ENCODE results near the gene GPR176.

Gene GPR176, protein sequence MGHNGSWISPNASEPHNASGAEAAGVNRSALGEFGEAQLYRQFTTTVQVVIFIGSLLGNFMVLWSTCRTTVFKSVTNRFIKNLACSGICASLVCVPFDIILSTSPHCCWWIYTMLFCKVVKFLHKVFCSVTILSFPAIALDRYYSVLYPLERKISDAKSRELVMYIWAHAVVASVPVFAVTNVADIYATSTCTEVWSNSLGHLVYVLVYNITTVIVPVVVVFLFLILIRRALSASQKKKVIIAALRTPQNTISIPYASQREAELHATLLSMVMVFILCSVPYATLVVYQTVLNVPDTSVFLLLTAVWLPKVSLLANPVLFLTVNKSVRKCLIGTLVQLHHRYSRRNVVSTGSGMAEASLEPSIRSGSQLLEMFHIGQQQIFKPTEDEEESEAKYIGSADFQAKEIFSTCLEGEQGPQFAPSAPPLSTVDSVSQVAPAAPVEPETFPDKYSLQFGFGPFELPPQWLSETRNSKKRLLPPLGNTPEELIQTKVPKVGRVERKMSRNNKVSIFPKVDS

DNA sequence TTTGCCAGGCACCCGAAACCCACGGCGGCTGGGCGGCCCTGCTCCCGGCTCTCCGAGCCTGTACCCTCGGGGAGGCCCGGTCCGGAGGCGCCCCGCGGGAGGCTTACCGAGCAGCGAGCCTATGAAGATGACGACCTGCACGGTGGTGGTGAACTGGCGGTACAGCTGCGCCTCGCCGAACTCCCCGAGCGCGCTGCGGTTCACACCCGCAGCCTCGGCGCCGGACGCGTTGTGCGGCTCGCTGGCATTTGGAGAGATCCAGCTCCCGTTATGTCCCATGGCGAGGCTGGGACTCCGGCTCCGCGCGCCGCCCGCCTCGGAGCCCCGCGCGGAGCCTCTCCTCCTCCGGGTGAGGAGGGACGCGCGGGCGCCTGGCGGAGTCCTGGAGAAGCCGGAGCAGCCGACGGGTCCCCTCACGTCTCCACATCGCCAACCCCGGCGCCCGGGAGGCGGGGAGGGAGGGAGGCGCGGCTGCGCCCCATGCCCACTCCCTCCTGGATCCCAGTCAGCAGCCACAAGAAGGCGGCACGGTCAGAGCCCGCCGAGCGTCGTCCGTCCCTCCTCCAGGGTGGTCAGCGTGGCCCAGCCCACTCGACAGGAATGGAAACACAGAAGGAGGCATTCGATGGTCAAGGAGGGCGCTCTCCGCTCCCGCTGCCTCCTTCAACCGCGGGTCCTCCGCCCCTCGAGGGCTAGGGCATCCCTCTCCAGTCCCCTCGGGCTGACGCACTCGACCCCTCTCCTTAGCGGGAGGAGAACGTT lies at the start of gene GPR176:
GPR176 (minus strand) TSS at position 519 of the 762 bp plus-strand sequence; CDS start at position 279, 240 bp downstream.
- H3K27me3 Mint-ChIP-seq = peaks cover 15% of the 10 kb centered on the region
- peaks cover 2% of the 10 kb centered on the region for H3K36me3 Mint-ChIP-seq
- H3K4me1 Mint-ChIP-seq = peaks cover 18% of the 10 kb centered on the region
- peak within 1 kb of the TSS; percentile 92 for H3K27ac Mint-ChIP-seq
- peak within 1 kb of the TSS; percentile 90 for H3K4me3 Mint-ChIP-seq
- peaks cover 7% of the 10 kb centered on the region for H3K9me3 Mint-ChIP-seq

GRCh38 chr15:39969002-39969394 lies 48.9 kb upstream of the GPR176 start:
- H3K36me3 Mint-ChIP-seq = peaks cover 24% of the 10 kb centered on the region
- no peaks in the 10 kb centered on the region for H3K27me3 Mint-ChIP-seq
- no peak overlapping the region for H3K4me3 Mint-ChIP-seq
- H3K27ac Mint-ChIP-seq = no peak overlapping the region
- no peaks in the 10 kb centered on the region for H3K4me1 Mint-ChIP-seq
- no peaks in the 10 kb centered on the region for H3K9me3 Mint-ChIP-seq

- H3K27me3 Mint-ChIP-seq = no peaks in the 10 kb centered on the region
- no peak overlapping the region for H3K27ac Mint-ChIP-seq
- no peak overlapping the region for H3K4me3 Mint-ChIP-seq
- no peaks in the 10 kb centered on the region for H3K9me3 Mint-ChIP-seq
- no peaks in the 10 kb centered on the region for H3K4me1 Mint-ChIP-seq
- peaks cover 26% of the 10 kb centered on the region for H3K36me3 Mint-ChIP-seq
Observed at GRCh38 chr15:39968273-39969001, 48.4 kb upstream of the GPR176 start.

DNA sequence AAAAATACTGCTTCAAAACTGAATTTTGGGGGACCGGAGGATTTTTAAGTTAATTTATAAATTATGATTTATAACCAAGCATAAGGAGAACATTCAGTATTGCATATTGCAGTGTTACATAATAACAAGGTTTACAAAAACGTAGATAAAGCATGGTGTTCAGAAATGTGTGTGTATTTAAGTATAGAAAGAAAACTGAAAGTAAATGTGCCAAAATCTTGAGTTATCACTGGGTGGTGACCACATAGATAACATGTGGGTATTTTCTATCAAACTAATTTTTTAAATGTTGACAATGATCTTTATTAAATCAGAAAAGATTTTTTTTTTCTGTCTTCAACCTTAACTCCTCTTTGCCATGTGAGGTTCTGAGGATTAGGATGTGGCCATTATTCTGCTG lies 46.5 kb upstream of the GPR176 start:
- H3K27ac Mint-ChIP-seq = no peak overlapping the region
- H3K27me3 Mint-ChIP-seq = no peaks in the 10 kb centered on the region
- no peak overlapping the region for H3K4me3 Mint-ChIP-seq
- H3K4me1 Mint-ChIP-seq = no peaks in the 10 kb centered on the region
- H3K36me3 Mint-ChIP-seq = peaks cover 28% of the 10 kb centered on the region
- no peaks in the 10 kb centered on the region for H3K9me3 Mint-ChIP-seq

- no peaks in the 10 kb centered on the region for H3K27me3 Mint-ChIP-seq
- H3K27ac Mint-ChIP-seq = no peak overlapping the region
- peaks cover 22% of the 10 kb centered on the region for H3K36me3 Mint-ChIP-seq
- H3K4me1 Mint-ChIP-seq = no peaks in the 10 kb centered on the region
- no peaks in the 10 kb centered on the region for H3K9me3 Mint-ChIP-seq
- H3K4me3 Mint-ChIP-seq = no peak overlapping the region
Observed at GRCh38 chr15:39963786-39964185, 43.7 kb upstream of the GPR176 start.

GRCh38 chr15:39961051-39961450 lies 41.0 kb upstream of the GPR176 start:
- H3K4me1 Mint-ChIP-seq = no peaks in the 10 kb centered on the region
- H3K36me3 Mint-ChIP-seq = peaks cover 15% of the 10 kb centered on the region
- no peaks in the 10 kb centered on the region for H3K27me3 Mint-ChIP-seq
- H3K9me3 Mint-ChIP-seq = no peaks in the 10 kb centered on the region
- H3K27ac Mint-ChIP-seq = no peak overlapping the region
- H3K4me3 Mint-ChIP-seq = no peak overlapping the region

DNA sequence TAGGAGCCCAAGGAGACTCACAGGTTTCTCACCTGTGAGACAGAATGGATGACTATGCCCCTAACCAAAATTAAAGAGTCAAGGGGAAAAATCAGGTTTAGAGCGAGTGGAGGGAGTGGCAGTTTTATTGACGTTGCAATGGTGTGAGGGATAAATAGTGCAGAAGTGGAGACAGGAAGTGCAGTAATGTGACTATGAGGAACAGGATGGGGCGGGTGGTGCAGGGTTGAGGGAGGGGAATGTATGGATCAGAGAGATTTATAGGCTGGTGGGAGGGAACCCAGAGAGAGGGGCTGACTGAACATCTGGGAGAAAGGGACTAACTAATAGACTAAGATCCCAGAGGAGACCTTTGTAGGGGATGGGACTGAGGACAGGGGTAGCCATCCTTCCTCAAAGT lies 40.3 kb upstream of the GPR176 start:
- H3K4me3 Mint-ChIP-seq = no peak overlapping the region
- no peaks in the 10 kb centered on the region for H3K4me1 Mint-ChIP-seq
- H3K9me3 Mint-ChIP-seq = no peaks in the 10 kb centered on the region
- H3K27me3 Mint-ChIP-seq = no peaks in the 10 kb centered on the region
- peaks cover 12% of the 10 kb centered on the region for H3K36me3 Mint-ChIP-seq
- H3K27ac Mint-ChIP-seq = no peak overlapping the region

DNA sequence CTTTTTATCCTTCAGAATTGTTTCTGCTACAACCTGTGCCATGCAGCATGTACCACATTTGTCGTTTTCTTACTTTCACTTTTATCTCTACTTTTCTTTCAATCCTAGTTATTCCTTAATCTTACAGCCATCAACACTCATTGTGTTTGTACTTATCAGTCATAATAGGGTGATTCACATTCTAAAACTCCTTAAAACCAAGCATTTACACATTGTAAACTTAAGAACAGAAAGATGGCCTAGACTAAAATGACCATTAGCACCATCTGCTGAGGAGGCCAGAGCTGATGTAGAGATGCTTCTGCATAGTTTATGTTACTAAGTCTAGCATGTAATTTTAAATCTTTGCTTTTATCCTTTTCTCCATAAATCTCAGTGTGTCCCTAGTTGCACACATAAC lies 39.3 kb upstream of the GPR176 start:
- Mint-ChIP-seq H3K4me3 (no peak overlapping the region), H3K36me3 (peaks cover 11% of the 10 kb centered on the region), H3K27ac (no peak overlapping the region), H3K4me1 (no peaks in the 10 kb centered on the region), H3K27me3 (no peaks in the 10 kb centered on the region), H3K9me3 (no peaks in the 10 kb centered on the region)

GRCh38 chr15:39957481-39957880 lies 37.4 kb upstream of the GPR176 start:
- Mint-ChIP-seq H3K9me3 (no peaks in the 10 kb centered on the region), H3K4me1 (no peaks in the 10 kb centered on the region), H3K4me3 (no peak overlapping the region), H3K27me3 (no peaks in the 10 kb centered on the region), H3K27ac (no peak overlapping the region), H3K36me3 (peaks cover 9% of the 10 kb centered on the region)

GRCh38 chr15:39953521-39953920 lies 33.5 kb upstream of the GPR176 start:
- Mint-ChIP-seq H3K27ac (no peak overlapping the region), H3K27me3 (no peaks in the 10 kb centered on the region), H3K36me3 (peaks cover 19% of the 10 kb centered on the region), H3K4me3 (no peak overlapping the region), H3K9me3 (no peaks in the 10 kb centered on the region), H3K4me1 (no peaks in the 10 kb centered on the region)

DNA sequence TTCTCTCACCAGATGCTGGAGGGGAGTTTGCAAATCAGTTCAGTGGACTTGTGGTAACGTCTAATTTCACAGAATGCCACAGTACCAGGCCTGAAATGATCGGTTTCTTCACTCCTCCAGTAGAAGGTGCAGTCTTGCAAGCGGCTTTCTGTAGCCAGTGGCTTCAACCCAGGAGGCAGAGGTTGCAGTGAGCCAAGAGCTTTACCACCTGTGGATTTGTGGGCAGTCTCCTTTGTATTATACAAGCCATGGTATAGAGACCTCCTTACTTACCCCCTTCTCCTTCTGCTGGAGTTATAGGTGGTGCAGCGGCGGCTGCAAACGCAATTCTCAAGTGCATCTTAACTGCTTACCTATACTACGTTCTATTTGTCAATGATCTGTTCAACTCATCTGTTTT lies 31.5 kb upstream of the GPR176 start:
- Mint-ChIP-seq H3K27me3 (no peaks in the 10 kb centered on the region), H3K4me3 (no peak overlapping the region), H3K4me1 (no peaks in the 10 kb centered on the region), H3K36me3 (peaks cover 16% of the 10 kb centered on the region), H3K27ac (no peak overlapping the region), H3K9me3 (no peaks in the 10 kb centered on the region)

DNA sequence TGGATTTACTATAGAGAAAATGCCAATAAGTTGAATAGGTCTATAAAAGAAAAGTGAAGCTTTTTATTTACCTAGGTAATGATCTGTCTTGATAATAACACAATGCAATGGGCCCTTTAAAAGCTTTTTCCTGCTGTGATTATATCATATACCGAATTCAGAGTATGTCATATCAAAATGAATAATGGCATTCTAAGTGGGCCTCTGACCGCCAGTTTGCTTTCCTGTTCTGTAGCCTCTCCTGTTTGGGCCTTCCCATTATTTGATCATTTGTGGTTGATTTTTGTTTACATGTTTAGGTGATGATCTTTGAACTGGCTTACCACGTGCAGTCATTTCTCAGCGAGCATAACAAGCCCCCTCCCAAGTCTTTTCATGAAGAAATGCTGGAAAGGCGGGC lies 28.8 kb upstream of the GPR176 start:
- no peak overlapping the region for H3K4me3 Mint-ChIP-seq
- no peak overlapping the region for H3K27ac Mint-ChIP-seq
- peaks cover 28% of the 10 kb centered on the region for H3K36me3 Mint-ChIP-seq
- H3K9me3 Mint-ChIP-seq = no peaks in the 10 kb centered on the region
- H3K27me3 Mint-ChIP-seq = no peaks in the 10 kb centered on the region
- no peaks in the 10 kb centered on the region for H3K4me1 Mint-ChIP-seq

DNA sequence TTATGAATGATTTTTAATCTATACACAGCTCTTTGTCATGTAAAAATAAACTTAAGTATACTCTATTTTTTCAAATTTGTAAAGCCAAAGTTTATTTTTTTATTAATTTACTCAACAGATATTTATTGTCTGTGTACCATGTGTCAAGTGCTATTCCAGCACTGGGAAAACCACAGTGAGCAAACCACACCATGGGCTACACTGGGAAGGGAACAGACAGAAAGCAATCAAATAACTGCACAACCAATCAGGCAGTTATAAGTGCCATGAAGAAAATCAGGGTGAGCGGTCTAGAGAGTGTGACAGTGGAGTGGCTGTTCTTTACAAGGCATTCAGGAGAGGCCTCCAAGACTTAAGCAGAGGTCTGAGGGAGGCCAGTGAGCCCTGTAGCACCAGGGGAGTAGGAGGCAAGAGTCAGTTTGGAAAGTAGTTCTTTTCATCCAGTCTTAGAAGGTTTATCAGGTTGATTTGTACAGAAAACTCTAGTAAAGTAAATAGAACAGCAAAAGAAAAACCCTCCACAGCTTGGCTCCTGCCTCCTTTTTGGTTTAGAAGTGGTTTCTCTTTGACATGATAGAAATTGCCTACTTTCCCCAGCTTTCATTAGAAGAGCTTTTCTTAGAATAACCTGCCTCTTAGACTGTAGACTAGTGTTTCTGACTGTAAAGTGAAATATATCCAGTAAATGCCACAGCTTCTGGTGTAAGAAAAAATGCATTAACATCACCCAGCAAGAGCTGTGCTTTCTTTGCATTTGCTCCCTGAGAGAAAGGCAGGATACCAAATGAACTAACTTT lies 27.5 kb upstream of the GPR176 start:
- Mint-ChIP-seq H3K4me3 (no peak overlapping the region), H3K27ac (no peak overlapping the region), H3K27me3 (no peaks in the 10 kb centered on the region), H3K9me3 (no peaks in the 10 kb centered on the region), H3K4me1 (no peaks in the 10 kb centered on the region), H3K36me3 (peaks cover 33% of the 10 kb centered on the region)

DNA sequence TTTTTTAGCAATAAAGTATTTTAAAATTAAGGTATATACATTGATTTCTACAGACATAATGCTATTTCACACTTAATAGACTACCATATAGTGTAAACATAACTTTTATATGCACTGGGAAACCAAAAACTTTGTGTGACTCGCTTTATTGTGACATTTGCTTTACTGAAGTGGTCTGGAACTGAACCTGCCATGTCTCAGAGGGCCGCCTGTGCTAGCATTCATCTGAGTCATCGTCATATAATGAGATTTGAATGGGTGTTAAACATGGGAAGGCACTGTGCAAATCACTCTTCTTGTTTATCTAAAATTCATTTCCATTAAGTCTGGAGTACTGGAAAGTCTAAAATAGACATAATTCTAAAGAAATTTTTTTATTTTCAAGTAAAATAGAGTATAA lies 26.8 kb upstream of the GPR176 start:
- peaks cover 32% of the 10 kb centered on the region for H3K36me3 Mint-ChIP-seq
- no peaks in the 10 kb centered on the region for H3K9me3 Mint-ChIP-seq
- H3K27me3 Mint-ChIP-seq = no peaks in the 10 kb centered on the region
- no peaks in the 10 kb centered on the region for H3K4me1 Mint-ChIP-seq
- H3K27ac Mint-ChIP-seq = no peak overlapping the region
- H3K4me3 Mint-ChIP-seq = no peak overlapping the region

DNA sequence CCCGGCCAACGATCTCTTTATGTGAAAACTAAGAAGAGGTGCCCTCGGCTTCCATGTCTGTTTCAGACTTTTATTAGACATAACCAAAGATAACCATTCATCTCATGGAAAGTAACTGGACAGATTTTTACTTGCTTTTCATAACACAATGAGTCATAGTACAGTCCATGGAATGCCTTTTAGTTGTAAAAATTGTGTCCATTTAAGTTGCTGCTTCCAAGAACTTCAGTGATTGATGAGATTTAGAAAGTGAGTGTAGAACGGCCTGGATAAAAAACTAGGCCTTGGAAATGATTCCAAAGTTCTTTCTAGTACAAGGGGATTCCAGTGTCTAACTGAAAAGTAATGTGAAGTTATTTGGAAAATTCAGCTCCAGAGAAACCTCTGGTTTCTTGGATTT lies 24.7 kb upstream of the GPR176 start:
- no peaks in the 10 kb centered on the region for H3K4me1 Mint-ChIP-seq
- no peaks in the 10 kb centered on the region for H3K9me3 Mint-ChIP-seq
- no peaks in the 10 kb centered on the region for H3K27me3 Mint-ChIP-seq
- no peak overlapping the region for H3K27ac Mint-ChIP-seq
- H3K36me3 Mint-ChIP-seq = peaks cover 29% of the 10 kb centered on the region
- H3K4me3 Mint-ChIP-seq = no peak overlapping the region
